ENCODE data around the gene IFIT3.
"Not testable (repeated sequence)": the region's sequence is repeated elsewhere in the genome, so short reads cannot be mapped to it uniquely, and the experiment has no call there.

The IFIT3 gene, protein sequence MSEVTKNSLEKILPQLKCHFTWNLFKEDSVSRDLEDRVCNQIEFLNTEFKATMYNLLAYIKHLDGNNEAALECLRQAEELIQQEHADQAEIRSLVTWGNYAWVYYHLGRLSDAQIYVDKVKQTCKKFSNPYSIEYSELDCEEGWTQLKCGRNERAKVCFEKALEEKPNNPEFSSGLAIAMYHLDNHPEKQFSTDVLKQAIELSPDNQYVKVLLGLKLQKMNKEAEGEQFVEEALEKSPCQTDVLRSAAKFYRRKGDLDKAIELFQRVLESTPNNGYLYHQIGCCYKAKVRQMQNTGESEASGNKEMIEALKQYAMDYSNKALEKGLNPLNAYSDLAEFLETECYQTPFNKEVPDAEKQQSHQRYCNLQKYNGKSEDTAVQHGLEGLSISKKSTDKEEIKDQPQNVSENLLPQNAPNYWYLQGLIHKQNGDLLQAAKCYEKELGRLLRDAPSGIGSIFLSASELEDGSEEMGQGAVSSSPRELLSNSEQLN

DNA sequence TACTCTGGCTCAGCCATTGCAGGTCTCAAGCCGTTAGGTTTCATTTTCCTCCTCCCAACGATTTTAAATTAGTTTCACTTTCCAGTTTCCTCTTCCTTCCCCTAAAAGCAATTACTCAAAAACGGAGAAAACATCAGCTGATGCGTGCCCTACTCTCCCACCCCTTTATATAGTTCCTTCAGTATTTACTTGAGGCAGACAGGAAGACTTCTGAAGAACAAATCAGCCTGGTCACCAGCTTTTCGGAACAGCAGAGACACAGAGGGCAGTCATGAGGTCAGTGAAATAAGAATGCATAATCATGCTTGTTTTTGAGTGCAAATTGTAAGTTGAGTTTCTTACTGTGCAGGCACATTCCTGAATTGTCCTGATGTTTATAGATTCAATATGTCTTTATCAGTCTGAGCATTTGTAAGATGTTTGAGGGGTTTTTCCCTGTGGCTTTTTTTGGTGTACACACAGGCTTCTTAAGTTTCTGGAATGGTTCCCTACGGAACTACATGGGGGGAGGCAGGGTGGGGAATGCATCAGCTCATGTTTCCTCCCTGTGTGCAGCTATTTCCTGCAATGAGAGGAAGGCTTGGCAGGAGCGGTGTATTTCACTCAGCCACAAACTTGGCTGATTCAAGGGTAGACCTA is at the start of gene IFIT3:
TSS of gene IFIT3 (plus strand) at position 195 of the 639 bp plus-strand sequence. CDS start at position 272, 77 bp downstream.
- DNase-seq: peak; percentile 31

DNA sequence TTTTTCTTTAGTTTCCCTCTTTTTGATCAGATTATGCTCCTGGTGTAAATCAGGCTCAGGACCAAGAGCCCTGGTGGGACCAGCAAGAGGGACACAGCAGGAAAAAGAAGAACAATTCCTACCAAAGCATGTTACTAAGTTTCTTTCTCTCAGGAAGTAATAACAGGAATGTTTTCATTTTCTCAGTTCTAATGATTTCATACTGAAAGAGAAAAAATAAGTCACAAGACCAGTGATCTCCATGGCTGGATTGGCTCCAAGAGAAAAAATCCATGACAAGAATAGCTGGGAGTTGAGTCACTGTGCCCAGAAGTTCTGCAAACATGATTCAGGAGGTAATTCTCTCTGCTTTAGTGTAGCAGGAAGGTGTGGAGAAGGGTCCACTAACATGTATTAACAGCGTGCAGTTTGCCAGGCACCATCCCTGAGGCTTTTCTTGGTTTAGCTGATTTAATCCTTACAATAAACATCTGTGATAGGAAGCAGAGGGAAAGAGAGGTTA is 49.7 kb upstream of the IFIT3 start:
- no peak for DNase-seq

DNA sequence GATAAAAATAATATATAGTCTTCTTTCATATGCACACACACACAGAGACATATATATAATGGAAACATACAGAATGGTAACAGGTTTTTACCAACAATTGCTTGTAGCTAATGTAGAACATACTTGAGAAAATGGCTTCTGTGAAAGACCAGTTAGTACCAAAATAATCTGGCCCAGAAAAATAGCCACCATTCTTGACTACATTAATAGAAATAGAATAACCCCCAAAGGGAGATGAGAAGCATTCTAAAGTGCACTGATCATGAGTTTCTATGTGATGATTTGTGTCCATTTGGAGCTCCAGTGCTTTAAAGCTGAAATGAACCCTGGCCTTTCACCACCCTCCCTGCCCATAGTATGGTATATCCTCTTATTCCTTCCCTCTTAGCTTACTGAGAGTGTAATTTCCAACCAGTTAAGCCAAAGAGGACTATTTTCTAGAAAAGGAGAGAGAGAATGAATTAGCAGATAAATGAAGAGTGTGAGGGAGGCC is 48.9 kb upstream of the IFIT3 start:
- no peak for DNase-seq

DNA sequence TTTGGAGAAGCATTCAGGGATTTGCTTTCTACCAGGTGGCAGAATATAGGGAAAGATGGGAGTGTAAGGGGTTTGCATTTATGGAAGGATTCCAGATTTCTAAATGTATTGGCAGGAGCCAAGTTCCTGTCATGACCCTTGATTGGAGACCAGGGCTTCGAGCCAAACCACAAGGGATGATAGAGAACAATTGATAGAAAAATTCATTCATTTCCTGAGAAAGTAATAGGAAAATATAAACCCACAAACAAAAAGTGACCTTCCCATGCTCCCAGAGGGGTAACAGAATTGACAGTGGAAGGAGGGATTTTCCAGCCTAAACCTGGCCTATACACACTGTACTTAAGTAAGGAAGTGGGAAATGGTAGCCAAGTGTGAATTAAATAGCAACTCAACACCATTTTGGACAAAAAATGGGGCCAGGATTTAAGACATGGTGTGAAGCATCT is 48.4 kb upstream of the IFIT3 start:
- DNase-seq: no peak

DNA sequence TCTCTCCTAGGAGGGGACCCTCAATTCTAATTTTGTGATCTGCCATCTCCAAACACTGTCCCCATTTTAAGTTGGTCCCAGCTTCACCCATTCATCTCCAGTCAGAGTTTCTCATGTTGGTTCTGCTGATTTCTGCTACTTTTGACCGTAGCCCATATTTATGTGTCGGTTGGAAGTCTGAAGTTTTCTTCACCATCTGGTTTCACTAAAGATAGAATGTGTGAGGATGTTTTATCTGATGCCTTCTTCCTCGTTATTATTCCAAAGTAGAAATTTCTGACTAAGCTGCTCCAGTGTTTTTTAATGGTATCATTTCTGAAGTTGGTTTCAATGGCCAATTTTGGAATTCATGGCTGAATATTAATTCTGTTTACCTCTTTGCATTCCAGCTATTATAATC is 47.3 kb upstream of the IFIT3 start:
- DNase-seq: no peak

DNA sequence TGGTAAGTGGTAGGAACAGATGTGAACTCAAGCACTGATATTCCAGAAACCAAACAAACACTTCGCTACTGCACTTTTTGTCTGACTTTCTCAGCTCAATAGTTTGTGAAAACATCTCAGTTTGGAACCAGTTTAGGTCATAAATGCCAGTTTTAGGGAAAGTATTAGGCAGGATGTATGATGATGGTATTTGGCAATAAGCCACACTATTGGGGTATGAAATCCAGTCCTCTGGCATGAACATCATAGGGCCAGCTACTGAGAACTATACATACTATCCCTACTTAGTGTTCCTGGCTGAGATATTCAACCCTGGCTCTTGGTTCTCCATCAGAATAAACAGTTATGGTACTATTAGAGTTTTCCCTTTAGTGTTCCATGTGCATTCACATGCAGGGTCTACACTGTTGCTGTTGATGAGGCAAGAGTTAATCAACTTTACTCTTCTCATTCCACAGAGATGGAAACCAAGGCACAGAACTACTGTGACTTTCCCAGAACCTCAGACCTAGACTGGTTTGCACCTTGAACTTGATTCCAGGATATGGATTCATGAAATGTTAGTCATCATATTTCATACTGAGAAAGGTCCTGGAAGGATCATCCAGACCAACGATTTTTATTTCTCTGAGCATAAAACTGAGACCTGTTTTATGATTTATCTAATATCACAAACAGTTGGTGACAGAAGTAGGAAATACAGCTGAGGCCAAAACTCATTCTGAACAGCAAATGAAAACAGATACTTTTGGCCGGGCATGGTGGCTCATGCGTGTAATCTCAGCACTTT is 46.0 kb upstream of the IFIT3 start:
- no peak for DNase-seq

DNA sequence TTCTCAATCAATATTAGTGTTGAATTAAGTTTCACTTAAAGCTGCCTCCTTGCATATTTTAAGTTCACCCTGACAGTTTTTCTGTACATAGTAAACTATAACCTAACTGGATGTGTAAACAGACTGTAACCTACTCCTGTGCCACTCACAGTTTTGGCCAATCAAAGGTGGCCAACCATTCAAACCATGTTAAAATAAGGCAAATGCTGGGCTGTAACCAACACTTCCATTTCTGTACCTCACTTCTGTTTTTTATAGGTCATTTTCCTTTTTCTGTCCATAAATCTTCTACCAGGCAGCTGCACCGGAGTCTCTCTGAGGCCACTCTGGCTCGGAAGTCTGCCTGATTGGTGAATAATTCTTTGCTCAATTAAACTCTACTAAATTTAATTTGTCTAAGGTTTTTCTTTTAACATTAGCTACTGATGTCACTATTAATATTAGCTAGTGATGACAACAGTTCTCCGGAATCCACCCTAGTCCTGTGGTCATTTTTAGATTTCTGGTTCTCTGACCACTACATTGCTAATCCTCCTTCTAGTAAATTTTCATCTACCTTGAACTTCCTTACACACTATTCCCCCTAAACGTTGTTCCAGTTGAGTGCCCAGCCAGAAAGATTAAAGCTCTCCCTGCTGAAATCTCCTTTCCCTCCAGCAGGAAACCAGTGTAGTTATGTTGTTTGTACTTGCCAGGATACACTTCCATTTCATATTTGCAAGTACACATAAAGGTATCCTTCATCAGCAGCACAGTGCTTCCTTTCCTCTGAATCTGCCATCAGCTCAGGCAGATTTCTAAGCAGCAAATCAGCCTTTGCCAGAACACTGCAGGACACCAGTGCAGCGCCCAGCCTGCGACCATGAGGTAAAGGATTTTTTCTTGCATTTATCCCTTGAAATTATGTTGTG is 44.5 kb upstream of the IFIT3 start:
- DNase-seq: no peak

DNA sequence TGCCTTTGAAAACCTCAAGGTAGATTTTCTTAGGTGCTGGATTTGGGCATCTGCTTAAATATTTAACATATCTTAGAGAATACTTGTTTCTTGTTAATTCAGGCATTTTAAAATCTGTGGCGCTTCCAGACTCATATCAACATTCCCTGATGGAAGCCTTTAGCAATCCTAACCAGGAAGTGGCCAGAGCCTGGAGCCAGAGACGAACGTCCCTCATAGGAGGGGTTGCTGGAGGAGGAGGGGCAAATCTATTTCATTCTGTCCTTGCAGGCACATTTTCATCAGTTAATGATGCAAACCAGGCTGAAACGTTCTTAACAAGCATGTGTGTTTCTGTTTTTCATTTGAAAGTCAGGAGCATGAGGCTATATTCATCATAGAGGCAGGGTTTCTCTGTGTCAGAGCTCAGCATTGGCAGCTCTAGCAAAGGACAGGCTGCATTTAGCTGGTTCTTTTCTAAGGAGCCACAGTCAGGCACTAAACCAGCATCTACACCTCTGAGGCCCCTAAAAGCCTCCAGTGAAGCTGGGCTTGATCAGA is 43.8 kb upstream of the IFIT3 start:
- DNase-seq: no peak

DNA sequence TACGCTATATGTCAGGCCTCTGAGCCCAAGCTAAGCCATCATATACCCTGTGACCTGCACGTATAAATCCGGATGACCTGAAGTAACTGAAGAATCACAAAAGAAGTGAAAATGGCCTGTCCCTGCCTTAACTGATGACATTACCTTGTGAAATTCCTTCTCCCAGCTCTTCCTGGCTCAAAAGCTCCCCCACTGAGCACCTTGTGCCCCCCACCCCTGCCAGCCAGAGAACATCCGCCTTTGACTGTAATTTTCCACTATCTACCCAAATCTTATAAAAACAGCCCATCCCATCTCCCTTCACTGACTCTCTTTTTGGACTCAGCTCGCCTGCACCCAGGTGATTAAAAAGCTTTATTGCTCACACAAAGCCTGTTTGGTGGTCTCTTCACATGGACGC is 43.1 kb upstream of the IFIT3 start:
- DNase-seq: not testable (repeated sequence)

DNA sequence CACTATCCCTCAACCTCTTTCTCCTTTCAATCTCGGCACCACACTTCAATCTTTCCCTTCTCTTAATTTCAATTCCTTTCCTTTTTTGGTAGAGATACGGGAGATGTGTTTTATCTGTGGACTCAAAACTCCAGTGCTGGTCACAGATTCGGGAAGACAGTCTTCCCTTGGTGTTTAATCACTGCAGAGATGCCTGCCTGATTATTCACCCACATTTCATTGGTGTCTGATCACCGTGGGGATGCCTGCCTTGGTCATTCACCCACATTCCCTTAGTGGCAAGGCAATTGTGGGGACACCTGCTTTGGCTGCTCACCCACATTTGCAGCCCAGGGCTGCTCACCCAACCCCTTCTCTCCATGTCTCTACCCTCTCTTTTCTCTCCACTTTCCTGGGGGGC is 42.5 kb upstream of the IFIT3 start:
- not testable (repeated sequence) for DNase-seq

DNA sequence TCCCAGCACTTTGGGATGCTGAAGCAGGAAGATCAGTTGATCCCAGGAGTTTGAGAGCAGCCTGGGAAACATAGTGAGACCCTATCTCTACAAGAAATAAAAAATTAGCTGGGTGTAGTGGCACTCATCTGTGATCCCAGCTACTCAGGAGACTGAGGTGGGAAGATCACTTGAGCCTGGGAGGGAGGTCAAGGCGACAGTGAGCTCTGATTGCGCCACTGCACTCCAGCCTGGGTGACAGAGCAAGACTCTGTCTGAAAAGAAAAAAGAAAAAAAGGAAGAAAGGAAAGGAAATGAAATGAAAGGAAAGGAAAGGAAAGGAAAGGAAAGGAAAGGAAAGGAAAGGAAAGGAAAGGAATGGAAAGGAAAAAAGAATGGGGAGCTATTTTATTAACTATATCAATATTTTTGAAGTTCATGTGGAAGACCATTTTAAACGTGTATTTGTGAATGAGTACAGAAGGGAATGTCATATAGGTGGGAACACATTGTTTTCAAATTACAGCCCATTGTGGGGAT is 33.0 kb upstream of the IFIT3 start:
- DNase-seq: no peak

DNA sequence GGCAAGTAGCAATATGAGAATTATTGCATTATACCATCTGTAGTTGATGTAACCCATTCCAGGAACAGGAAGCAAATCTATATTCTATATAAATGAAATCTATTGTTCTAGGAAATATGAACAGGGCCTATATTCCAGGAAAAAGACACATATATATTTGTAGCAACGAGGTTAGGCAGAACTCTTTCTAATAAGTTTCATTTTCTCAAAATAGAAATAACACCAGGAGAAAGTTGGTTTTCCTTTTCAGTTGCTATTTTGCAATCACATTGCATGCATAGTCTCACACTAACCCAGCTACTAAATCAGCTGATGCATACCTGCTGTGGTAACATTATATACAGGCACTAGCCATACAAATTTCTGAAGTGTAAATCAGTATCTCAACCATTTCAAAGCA is 32.2 kb upstream of the IFIT3 start:
- DNase-seq: no peak

DNA sequence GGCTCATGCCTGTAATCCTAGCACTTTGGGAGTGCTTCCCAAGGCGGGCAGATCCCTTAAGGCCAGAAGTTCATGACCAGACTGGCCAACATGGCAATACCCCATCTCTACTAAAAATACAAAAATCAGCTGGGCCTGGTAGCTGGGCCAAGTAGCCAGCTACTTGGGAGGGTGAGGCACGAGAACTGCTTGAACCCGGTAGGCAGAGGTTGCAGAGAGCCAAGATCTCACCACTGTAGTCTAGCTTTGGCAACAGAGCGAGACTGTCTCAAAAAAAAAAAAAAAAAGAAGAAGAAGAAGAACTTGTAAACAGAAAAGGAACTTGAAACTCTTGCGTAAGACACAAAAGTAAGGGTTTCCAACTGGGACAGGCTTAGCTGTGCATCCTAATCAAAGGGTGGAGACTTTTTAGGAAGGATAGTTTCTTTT is 31.6 kb upstream of the IFIT3 start:
- DNase-seq: no peak

DNA sequence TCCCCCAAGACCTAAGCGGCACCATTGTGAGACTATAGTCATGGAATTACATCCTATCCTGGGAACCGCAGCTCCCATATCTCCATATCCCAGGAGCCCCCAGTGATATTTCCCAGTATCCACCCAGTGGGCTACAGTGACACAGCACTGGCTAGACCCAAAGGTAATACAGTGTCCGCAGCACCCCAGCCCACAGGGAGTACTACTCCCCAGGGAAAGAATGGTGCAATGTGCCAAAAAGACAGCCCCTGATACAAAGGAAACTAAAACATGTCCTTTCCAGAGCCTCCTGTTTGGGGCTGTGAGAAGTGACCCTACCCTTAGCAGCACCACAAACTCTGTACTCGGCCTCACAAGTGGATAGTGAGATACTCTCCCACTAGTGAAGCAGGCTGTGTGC is 30.4 kb upstream of the IFIT3 start:
- DNase-seq: no peak

DNA sequence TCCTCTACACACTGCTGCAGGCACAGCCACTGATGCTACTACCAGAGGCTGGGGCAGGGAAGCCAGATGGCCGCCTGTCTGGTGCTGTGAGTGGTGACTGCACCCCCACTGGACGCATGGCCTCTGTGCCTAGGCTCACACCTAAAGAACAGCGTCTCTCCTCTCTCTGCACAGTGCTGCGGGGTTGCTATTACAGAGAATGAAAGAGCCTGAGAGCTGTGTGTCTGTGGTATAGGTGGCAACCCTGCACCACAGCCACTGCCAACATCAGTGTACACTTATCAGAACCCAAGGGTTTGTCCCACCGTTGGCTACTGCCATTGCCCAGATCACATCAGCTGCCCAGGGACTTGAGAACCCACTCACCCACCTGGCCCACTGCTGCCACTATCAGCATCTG is 30.0 kb upstream of the IFIT3 start:
- no peak for DNase-seq

DNA sequence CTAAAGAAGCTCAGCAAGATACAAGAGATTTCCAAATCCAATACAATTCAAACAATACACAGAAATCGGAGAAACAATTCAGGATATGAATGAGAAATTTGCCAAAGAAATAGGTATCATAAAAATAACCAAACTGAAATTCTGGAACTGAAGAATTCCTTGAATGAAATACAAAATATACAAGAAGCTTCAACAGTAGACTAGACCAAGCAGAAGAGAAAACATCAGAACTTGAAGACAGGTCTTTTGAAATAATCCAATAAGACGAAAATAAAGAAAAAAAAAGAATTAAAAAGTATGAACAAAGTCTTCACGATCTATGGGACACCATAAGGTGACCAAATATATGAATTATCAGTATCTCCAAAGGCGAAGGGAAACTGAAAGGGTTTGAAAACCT is 28.8 kb upstream of the IFIT3 start:
- no peak for DNase-seq

DNA sequence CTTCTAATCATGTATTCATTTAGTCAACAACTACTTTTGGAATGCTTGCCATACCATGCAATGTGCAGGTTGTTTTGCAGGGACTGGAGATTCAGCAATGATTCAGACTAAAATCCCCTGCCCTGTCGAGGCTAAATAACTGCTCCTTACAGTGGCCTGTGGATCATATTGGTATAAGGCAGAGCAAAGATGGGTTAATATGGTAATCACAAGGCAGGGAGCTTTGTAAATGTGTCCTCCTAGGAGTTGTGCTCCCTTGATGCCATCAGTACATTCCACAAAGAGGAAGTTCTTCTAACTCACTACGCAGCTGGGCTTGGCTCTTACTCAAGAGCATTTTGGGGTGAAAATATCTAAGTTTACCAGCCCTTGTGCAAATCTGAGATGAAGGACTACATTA is 26.6 kb upstream of the IFIT3 start:
- no peak for DNase-seq

DNA sequence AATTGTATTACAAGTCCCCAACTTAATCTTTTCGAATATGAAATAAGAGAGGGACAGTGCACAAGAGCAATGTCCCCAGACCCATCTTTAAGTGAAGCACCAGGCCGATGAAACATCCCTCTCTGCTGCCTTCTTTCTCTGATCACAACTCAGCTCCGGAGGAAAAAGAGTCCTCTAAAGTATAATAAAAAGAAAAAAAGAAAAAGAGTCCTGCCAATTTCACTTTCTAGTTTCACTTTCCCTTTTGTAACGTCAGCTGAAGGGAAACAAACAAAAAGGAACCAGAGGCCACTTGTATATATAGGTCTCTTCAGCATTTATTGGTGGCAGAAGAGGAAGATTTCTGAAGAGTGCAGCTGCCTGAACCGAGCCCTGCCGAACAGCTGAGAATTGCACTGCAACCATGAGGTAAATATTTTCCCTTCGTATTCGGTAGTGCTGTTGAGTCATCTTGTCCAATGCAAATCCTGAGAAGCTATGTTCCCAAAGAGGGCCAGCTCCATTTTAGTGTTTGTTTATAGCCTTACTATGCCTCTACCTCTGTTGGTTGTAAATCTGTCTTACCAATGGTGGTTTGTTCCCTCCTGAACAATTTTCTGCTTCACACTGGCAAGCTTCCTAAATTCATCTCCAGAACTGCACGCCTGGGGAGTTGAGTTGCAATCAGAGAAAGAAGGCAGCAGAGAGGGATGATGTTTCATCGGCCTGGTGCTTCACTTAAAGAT is 25.9 kb upstream of the IFIT3 start, which contains the start of gene IFIT2:
TSS of gene IFIT2 (plus strand) at position 326 of the 725 bp plus-strand sequence. CDS start at position 404, 78 bp downstream.
- peak; percentile 20 for DNase-seq

DNA sequence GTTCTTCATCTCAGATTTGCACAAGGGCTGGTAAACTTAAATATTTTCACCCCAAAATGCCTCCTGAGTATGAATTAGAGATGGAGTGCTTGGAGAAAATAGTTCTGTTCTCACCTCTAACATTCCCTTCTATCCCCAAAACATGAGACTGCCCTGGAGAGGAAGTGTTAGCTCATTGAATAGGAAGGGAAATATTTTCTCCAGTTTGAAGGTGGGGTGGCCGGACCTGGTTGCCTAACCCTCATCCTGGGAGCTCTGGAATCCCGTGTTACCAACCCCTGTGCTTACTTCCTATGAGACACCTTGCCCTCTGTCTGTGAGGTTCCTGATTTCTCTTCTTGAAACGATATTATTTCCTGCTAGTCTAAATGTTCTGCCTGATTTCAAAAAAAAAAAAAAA is 25.2 kb upstream of the IFIT3 start:
- no peak for DNase-seq

DNA sequence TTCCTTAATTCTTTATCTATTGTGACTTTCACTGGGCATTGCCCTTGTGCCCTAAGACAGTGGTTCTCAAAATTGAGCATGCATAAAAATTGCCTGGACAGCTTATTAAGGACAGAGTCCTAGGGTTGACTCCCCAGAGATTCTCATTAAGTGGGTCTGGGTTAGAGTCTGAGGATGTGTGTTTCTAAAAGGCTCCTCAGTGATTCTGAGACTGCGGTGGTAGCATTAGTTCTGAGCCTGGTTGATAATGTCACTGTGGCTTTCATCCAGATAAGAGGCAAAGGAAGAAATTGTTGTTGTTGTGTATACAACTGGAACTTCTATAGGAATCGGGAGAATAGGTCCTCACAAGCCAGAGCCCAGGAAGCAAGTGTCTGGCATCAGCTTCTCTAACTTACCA is 24.6 kb upstream of the IFIT3 start:
- no peak for DNase-seq

DNA sequence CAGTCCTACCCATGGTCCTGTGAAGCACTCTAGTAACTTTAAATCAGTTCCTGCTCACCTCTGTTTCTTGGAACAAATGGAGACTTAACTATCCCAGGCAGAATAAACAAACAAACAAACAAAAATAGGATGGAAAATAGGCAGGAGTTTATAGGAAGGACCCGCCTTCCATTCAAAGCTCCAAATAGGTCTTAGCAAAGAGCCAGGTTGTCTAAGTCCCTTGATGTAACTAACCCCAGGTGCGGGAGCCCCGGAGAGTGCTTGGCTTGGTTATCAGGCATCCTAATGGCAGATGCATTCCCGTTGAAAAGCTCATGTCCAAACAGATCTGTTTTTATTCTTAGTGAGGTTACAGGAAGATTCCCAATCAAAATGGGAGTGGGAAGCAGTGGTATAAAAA is 23.8 kb upstream of the IFIT3 start:
- no peak for DNase-seq

All from DMS 273 treated with DMSO at 0.1 percent for 48 hours (cell line).